Heart left ventricle (tissue), 13 donors: ENCODE measurements around the gene NPAS1.

Experiments used
- CTCF ChIP-seq, 12 donors: fragments of 200-600 bp; sonication (generic) in 4 of 12; IDR thresholded peaks; one replicate each; pipeline versions ENCODE4 v1.5.0 to v1.8.0; 2018 to 2022; ENCODE audit warnings: antibody characterized with exemption in 12 of 12, mild to moderate bottlenecking in 5 of 12
- POLR2A ChIP-seq, 2 donors: fragments of 450-650 bp; IDR thresholded peaks; one replicate each; pipeline ENCODE4 v1.6.1; 2017; ENCODE audit warnings: antibody characterized with exemption in 2 of 2, mild to moderate bottlenecking in 2 of 2, moderate library complexity in 2 of 2
- donor health status: ischemic (EF 13 %, LVEDD 7.1; RV severe dilation, severe dysfunction).
- donor health status: DM: no; HTN: yes; CAD: no.
- donor health status: DM: no; HTN: no; CAD: no.
- donor health status: ischemic (EF 25% LVEDD 6.9; RV normal size, moderate dysfunction).
- donor health status: ischemic (EF 25% LVEDD 5.7; RV mildly dilated, moderate dysfunction).
- donor health status: ischemic (EF 35%, LVEDD 5.7; RV mildly dilated, moderate dysfunction).
- donor health status: nonischemic (EF 11% LVEDD 7.7; RV severe dilation, severe dysfunction).
- donor health status: DM: yes; HTN: yes; CAD: no.
- donor health status: PGD.
- donor health status: ischemic (EF 29% LVEDD 5.4; RV normal size, mild dysfunction).
- donor health status: nonischemic (EF 23%, LVEDD 6.1; RV moderate dilation, normal function).

DNA sequence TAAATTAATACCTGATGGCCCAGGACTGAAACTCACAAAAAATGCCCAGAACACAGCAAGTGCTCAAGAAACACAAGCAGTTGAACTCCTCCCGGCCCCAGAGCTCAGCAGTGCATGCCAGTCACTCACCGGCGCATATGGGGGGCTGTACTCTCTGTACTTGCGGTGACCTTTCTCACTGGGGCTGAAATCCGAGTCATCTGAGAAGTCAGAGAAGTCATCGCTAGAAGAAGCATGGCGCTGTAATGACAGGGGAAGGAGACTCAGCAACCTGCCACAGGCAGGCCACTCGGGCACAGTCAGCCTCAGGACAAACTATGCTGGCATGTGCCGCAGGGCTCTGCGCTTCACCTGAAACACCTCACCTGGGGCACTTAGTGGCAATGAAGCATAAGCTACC is 74.2 kb downstream of the NPAS1 start:
- TF ChIP-seq POLR2A (IDR thresholded peaks at IDR 0.05) (no peak), CTCF (IDR thresholded peaks at IDR 0.05) (no peak)
